ENCODE results near the gene NRCAM. TPM values are rescaled to one million over a fixed set of nuclear protein-coding genes. Genes with fewer than 3 reads are reported as not detected.

Gene NRCAM
- total RNA-seq, 4 donors from 2014 or later = 0.85 to 4.1 (median 2.6) TPM

DNA sequence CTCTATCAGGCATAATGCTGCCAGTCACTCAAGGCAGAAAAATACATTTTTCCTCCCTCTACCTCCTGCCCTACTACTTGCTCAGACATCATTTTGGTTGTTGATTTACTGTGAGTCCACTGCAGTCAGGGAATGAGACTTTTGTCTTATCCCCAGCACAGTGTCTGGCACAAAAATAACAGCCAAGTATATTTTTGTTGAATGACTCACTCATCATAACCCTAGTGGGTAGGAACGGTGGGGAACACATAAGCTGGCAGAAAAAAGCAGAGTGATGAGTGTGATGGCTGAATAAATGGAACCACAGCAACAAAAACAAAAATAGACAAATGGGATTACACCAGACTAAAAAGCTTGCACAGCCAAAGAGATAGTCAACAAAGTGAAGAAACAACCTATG lies 260.2 kb downstream of the NRCAM start:
- no peaks in the 10 kb centered on the region for H3K9me3 ChIP-seq
- no peak overlapping the region for H3K4me3 ChIP-seq
- TF ChIP-seq, protein P1, sequence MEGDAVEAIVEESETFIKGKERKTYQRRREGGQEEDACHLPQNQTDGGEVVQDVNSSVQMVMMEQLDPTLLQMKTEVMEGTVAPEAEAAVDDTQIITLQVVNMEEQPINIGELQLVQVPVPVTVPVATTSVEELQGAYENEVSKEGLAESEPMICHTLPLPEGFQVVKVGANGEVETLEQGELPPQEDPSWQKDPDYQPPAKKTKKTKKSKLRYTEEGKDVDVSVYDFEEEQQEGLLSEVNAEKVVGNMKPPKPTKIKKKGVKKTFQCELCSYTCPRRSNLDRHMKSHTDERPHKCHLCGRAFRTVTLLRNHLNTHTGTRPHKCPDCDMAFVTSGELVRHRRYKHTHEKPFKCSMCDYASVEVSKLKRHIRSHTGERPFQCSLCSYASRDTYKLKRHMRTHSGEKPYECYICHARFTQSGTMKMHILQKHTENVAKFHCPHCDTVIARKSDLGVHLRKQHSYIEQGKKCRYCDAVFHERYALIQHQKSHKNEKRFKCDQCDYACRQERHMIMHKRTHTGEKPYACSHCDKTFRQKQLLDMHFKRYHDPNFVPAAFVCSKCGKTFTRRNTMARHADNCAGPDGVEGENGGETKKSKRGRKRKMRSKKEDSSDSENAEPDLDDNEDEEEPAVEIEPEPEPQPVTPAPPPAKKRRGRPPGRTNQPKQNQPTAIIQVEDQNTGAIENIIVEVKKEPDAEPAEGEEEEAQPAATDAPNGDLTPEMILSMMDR (IDR thresholded peaks at IDR 0.05) = no peak
- TF ChIP-seq POLR2A (IDR thresholded peaks at IDR 0.05) = no peak
- no peak for DNase-seq
- no peaks in the 10 kb centered on the region for H3K36me3 ChIP-seq
- no peaks in the 10 kb centered on the region for H3K4me1 ChIP-seq
- no peaks in the 10 kb centered on the region for H3K27me3 ChIP-seq
- H3K27ac ChIP-seq = no peak overlapping the region

DNA sequence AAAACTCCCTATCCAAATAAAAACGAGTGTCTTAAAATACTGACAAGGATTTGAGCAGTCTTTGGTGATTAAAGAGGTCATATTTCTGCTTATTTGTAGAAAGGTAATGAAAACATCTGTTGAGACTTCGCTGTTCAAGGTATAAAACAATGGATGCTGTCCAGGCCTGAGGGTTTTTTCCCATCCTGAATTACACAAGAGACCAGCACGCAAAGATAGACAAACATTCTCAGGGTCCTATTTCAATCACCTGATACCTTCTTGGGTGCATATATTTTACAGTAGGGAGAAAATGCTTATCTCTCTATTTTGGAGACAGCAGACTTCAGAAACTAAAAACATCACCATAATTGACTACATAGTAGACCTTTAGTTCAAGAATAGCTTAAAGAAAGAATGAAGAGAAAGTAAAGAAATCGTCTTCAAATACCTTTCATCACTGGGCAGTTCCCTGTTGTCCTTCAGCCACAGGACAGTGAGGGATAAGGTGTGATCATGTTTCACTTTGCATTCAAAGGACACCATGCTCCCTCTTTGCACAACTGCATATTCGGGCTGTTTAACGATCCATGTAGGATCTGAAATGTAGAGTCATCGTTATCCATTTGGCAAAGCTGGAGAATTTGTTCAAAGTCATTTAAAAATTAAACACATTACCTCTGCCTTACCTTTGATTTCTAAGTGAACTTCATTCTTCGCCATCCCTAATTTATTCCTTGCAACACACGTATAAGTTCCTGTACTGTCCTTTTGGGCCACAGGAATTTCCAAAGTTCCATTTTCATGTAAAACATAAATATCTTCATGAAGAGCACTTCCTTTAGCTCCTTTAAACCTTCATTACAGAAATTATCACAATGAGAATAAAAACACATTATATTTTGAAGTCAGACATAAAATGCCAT lies 262.4 kb downstream of the NRCAM start:
- H3K4me3 ChIP-seq = no peak overlapping the region
- no peaks in the 10 kb centered on the region for H3K27me3 ChIP-seq
- H3K36me3 ChIP-seq = no peaks in the 10 kb centered on the region
- no peak for DNase-seq
- no peaks in the 10 kb centered on the region for H3K4me1 ChIP-seq
- TF ChIP-seq, protein P1 (IDR thresholded peaks at IDR 0.05) = no peak
- TF ChIP-seq POLR2A (IDR thresholded peaks at IDR 0.05) = no peak
- H3K9me3 ChIP-seq = no peaks in the 10 kb centered on the region
- no peak overlapping the region for H3K27ac ChIP-seq

DNA sequence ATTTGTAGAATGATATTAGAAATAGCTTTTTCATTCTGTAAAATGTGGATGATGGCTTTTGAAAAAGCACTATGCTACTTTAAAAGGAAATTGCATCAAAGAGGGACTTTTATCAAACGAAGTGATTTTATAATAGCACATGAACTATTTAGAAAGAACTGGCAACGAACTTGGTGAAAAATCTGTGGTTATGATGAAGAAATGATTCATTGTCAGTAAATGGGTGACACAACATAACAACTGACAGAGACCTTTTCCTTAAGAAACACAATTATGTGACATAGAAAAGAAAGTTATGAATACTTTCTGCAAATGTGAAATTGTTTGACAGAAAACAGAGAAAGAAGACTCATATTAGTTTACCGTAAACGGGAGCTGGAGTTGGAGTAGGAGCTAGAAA lies 265.3 kb downstream of the NRCAM start:
- H3K27ac ChIP-seq = no peak overlapping the region
- H3K4me3 ChIP-seq = no peak overlapping the region
- no peaks in the 10 kb centered on the region for H3K4me1 ChIP-seq
- no peaks in the 10 kb centered on the region for H3K36me3 ChIP-seq
- H3K9me3 ChIP-seq = no peaks in the 10 kb centered on the region
- TF ChIP-seq, protein P1 (IDR thresholded peaks at IDR 0.05) = no peak
- TF ChIP-seq POLR2A (IDR thresholded peaks at IDR 0.05) = no peak
- no peaks in the 10 kb centered on the region for H3K27me3 ChIP-seq
- no peak for DNase-seq

DNA sequence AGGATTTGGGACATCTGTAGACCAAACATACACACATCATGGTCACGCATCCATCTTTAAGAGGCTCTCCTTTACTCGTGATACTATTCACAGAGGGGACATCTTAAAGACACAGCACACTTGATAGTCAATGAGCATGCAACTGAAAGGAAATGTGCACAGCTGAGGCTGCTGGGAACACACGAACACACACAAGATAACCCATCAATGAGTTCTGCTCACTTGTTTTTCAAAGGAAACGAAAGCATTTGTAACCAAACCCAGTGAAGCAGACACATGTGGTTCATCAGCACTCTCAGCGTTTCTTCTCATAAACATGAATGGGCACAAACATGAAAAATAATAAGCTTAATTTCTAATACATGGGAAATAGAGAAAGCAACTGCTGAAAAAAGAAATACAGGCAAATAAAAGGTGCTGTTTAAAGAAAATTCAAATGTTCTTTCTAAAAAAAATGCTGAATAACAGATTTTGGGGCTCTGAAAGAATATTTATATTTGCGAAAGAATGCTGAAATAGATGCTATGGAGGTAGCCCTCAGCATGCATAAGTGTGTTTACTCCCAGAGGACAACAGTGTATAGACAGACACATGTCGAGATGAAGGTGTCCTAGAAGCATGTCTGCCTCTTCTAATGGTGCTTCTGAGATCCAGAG lies 266.4 kb downstream of the NRCAM start:
- Histone ChIP-seq H3K9me3 (no peaks in the 10 kb centered on the region), H3K4me3 (no peak overlapping the region), H3K4me1 (no peaks in the 10 kb centered on the region), H3K27ac (no peak overlapping the region), H3K36me3 (no peaks in the 10 kb centered on the region), H3K27me3 (no peaks in the 10 kb centered on the region)
- TF ChIP-seq POLR2A (IDR thresholded peaks at IDR 0.05) = no peak
- TF ChIP-seq, protein P1 (IDR thresholded peaks at IDR 0.05) = no peak
- no peak for DNase-seq

DNA sequence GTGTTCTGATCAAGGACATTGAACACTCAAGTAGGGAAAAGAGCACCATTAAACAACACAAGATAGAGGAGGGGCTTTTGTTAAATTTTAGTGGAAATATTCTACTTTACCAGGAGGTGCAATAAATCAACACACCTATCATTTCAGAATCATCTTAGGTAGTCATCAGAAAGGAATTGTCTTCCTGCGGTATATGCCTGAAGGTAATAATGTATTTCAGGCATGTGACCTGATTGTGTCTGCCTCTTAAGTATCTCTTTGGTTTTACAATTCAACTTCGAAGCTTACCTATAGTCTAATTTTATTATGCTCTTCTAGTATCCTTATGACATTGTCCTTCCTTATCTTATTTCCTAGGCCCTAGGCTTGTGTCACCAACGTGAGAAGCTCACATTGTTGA lies 267.5 kb downstream of the NRCAM start:
- no peak for TF ChIP-seq POLR2A (IDR thresholded peaks at IDR 0.05)

More for the DNA sequence above, 267.5 kb downstream of the NRCAM start:
- no peaks in the 10 kb centered on the region for H3K27me3 ChIP-seq
- no peak overlapping the region for H3K27ac ChIP-seq
- H3K4me1 ChIP-seq = no peaks in the 10 kb centered on the region
- no peaks in the 10 kb centered on the region for H3K36me3 ChIP-seq
- no peak for DNase-seq
- H3K4me3 ChIP-seq = no peak overlapping the region
- H3K9me3 ChIP-seq = no peaks in the 10 kb centered on the region
